ENCODE results near the gene ALG12.

The ALG12 gene

DNA sequence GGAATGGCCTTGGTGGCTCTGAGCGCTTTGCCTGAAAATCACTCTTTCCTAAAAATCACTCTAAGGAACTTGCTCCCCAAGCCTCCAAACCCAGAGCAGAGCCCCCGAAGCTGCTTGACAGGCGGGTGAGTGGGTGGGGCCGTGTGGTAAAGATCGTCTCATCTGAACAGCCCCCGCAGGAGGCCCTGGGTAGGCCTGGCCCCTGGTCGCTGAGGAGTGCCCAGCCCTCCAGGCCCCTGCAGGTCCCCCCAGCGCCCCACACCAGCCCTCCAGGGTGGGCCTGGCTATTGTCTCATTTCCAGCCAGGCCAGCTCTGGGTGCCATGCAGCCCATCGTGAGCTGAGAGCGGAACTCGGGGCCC, 25.1 kb upstream of the ALG12 start:
- Histone ChIP-seq H3K9me3 (ENCODE audit: control insufficient read depth in 2 of 2, low read length in 2 of 2) (no peaks in the 10 kb centered on the region), H3K9ac (ENCODE audit: low read length in 2 of 2) (no peak overlapping the region), H3K4me3 (ENCODE audit: low read length in 2 of 2) (no peak overlapping the region), H3K4me1 (ENCODE audit: control insufficient read depth, insufficient read depth, low read length) (no peaks in the 10 kb centered on the region), H3K36me3 (ENCODE audit: control insufficient read depth in 2 of 2, insufficient read depth in 2 of 2, low read length in 2 of 2) (no peaks in the 10 kb centered on the region), H3K27ac (ENCODE audit: low read length) (no peak overlapping the region), H3K27me3 (ENCODE audit: control insufficient read depth in 1 of 2, insufficient read depth in 2 of 2, low read length in 2 of 2) (no peaks in the 10 kb centered on the region)

DNA sequence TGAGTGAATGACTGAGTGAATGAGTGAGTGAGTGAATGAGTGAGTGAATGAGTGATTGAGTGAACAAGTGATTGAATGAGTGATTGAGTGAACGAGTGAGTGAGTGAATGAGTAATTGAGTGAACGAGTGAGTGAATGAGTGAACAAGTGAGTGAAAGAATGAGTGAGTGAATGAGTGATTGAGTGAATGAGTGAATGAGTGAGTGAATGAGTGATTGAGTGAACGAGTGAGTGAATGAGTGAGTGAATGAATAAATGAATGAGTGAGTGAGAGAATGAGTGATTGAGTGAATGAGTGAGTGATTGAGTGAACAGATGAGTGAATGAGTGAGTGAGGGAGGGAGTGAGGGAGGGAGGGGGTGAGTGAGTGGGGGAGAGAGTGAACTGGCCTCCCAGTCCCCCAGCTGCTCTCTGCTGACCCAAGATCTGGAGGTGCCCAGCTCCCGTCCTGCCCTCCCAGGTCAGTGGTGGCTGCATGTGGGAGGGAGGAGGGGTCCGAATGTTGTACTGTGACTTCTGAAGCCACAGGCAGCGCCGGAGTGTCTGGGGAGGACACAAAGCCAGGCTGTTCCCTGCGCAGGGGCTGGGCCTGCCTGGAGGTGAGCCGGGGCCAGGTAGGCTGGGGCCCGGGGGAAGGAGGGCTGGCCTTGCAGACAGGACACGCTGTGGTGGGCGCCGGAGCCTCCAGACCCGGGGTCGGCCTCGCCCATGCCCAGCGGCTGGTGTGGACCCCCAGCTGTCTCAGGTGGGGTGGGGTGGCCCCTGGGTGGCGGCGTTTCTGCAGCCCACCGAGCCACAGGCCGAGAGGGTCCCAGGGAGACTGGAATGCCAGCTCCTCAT, 24.5 kb upstream of the ALG12 start:
- no peak overlapping the region for H3K27ac ChIP-seq (ENCODE audit: low read length)

DNA sequence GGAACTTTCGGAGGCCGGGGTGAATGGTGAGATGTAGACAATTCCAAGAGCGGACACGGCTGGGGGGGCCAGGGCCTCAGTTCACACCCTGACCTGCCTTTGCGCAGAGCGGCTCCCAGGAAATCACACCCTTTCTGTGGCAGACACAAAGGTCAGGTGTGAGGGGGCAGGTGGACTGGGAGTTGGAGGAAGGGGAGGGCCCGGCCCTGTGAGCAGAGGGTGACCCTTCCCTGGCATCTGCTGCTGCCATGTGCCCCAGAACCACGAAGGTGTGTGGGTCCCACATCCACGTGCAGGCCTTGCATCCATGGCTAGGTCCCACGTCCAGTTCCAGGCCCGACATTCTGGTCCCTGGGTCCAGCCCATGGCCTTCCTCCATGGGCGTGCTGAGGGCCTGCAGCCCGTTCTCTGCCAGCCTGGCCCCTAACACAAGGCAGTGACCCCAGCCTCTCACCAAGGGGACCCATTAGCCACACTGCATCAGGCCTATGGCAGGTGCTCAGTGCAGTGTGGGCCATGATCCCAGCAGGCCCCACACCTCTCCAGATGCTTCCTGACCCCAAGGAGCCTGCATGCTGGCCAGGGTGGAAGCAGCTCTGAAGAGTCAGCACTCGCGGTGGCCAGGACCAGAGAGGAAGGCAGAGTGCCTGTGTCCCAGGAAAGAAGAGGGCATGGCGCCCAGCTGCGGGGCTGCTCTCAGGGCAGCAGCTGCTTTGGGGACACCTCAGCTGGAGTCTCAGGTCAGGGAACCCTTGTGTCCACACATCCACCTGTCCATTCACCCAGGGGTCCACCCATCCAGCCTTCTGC, 23.5 kb upstream of the ALG12 start:
- Histone ChIP-seq H3K27ac (ENCODE audit: low read length) (no peak overlapping the region), H3K4me3 (ENCODE audit: low read length in 2 of 2) (no peak overlapping the region), H3K4me1 (ENCODE audit: control insufficient read depth, insufficient read depth, low read length) (peaks cover 15% of the 10 kb centered on the region), H3K9ac (ENCODE audit: low read length in 2 of 2) (no peak overlapping the region), H3K27me3 (ENCODE audit: control insufficient read depth in 1 of 2, insufficient read depth in 2 of 2, low read length in 2 of 2) (no peaks in the 10 kb centered on the region), H3K36me3 (ENCODE audit: control insufficient read depth in 2 of 2, insufficient read depth in 2 of 2, low read length in 2 of 2) (no peaks in the 10 kb centered on the region), H3K9me3 (ENCODE audit: control insufficient read depth in 2 of 2, low read length in 2 of 2) (no peaks in the 10 kb centered on the region)

More for the DNA sequence above, 24.5 kb upstream of the ALG12 start:
- Histone ChIP-seq H3K4me1 (ENCODE audit: control insufficient read depth, insufficient read depth, low read length) (peaks cover 4% of the 10 kb centered on the region), H3K27me3 (ENCODE audit: control insufficient read depth in 1 of 2, insufficient read depth in 2 of 2, low read length in 2 of 2) (no peaks in the 10 kb centered on the region), H3K36me3 (ENCODE audit: control insufficient read depth in 2 of 2, insufficient read depth in 2 of 2, low read length in 2 of 2) (no peaks in the 10 kb centered on the region), H3K4me3 (ENCODE audit: low read length in 2 of 2) (no peak overlapping the region), H3K9me3 (ENCODE audit: control insufficient read depth in 2 of 2, low read length in 2 of 2) (no peaks in the 10 kb centered on the region), H3K9ac (ENCODE audit: low read length in 2 of 2) (no peak overlapping the region)

DNA sequence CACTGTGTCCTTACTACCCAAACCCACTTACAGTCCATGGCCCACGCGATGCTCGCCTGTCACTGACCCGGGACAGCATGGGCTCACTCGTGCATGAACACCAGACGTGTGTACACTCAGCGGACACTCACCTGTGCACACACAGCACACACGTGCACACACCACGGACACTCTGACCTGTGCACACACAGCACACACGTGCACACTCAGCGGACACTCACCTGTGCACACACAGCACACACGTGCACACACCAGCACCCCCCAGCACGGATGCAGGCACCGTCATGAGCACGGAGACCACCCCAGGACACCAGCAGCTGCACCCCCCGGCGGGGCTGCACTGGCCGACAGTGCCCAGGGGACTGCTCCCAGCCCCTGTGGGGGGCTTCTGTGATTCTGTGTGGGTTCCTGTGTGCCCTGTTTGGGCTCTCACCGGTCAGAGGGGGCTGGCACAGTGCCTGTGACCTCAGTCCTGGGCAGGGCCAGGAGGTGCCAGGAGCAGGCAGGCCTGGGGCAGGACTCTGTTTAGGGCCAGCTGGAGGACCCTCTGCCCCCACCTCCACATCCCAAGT, 20.4 kb upstream of the ALG12 start:
- H3K27me3 ChIP-seq (ENCODE audit: control insufficient read depth in 1 of 2, insufficient read depth in 2 of 2, low read length in 2 of 2): no peaks in the 10 kb centered on the region
- peaks cover 32% of the 10 kb centered on the region for H3K4me1 ChIP-seq (ENCODE audit: control insufficient read depth, insufficient read depth, low read length)
- no peak overlapping the region for H3K9ac ChIP-seq (ENCODE audit: low read length in 2 of 2)
- no peak overlapping the region for H3K4me3 ChIP-seq (ENCODE audit: low read length in 2 of 2)
- H3K27ac ChIP-seq (ENCODE audit: low read length): no peak overlapping the region
- H3K9me3 ChIP-seq (ENCODE audit: control insufficient read depth in 2 of 2, low read length in 2 of 2): no peaks in the 10 kb centered on the region
- no peaks in the 10 kb centered on the region for H3K36me3 ChIP-seq (ENCODE audit: control insufficient read depth in 2 of 2, insufficient read depth in 2 of 2, low read length in 2 of 2)

DNA sequence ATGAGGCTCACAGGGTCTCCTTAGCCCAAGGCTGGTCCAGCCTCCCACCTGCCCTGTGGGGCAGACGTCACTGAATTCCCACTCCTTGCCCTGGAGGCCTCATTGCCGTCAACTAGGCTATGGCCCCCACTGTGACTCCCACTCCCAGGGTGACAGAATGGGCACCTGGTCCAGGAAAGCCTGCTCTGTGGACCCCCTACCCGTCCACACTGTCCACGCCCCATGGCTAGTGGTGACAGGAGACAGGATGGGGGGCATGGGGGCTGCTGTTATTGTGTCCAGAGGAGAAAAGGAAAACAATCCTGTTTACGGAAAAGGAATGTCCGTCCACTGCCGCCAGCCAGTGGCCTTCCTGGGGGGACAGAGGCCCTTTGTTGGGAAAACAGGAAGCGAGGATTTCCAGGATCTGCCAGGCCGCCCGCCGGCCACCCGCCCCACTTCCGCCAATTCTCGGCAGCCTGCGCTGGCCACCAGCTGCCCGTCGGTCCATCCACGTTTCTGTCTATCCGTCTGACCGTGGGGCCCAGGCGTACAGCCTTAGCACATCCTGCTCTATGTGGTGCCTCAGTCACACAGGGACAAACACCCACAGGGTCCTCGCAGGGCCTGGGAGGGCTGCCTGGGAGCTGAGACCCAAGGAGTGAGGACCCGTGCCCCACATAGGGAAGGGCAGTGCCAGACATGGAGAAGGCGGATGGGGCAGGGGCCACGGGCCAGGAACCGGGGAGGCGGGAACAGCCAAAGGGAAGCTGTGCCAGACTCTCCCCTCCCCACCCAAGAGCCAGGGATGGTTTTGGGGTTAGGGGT, 19.7 kb upstream of the ALG12 start:
- Histone ChIP-seq H3K9ac (ENCODE audit: low read length in 2 of 2) (no peak overlapping the region), H3K9me3 (ENCODE audit: control insufficient read depth in 2 of 2, low read length in 2 of 2) (no peaks in the 10 kb centered on the region), H3K4me1 (ENCODE audit: control insufficient read depth, insufficient read depth, low read length) (peaks cover 37% of the 10 kb centered on the region), H3K27ac (ENCODE audit: low read length) (no peak overlapping the region), H3K4me3 (ENCODE audit: low read length in 2 of 2) (peak overlapping the region in 1 of 2 donors; percentile 57), H3K27me3 (ENCODE audit: control insufficient read depth in 1 of 2, insufficient read depth in 2 of 2, low read length in 2 of 2) (no peaks in the 10 kb centered on the region), H3K36me3 (ENCODE audit: control insufficient read depth in 2 of 2, insufficient read depth in 2 of 2, low read length in 2 of 2) (no peaks in the 10 kb centered on the region)

DNA sequence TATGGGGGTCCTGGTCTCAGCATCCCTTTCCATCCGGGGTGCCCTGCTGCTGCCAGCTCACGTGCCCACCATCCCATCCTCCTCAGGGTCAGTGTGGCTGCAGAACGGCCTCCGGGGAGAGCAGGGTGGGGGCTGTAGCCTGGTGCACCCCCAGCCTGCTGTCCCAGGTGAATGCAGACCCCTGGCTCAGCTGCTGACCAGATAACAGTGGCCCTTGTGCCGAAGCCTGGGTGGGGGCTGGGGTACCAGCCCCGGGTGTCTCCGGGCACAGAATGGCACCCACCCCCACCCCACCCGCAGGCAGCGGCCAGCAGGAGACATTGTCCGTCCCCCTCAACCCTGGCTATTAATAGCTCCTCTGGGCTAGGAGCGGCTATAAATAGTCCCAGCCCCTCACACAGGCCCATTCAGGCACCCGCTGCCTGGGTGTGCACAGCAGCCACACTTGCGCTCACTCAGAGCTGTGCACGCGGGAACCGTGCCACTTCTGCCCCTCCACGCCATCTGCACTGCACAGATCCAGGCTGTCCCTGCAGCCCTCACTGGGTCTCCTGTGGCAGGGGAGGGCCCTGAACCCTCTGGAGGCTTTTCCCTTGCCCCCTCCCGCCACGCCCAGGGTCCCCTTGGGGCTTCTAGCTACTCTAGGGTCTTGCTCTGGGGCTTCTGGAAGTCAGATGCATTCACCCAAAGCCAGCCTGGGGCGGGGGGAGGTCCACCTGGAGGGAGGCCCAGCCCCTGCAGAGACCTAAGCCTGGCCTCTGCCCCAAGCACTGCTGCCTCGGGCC, 18.9 kb upstream of the ALG12 start:
- H3K9me3 ChIP-seq (ENCODE audit: control insufficient read depth in 2 of 2, low read length in 2 of 2): no peaks in the 10 kb centered on the region
- H3K9ac ChIP-seq (ENCODE audit: low read length in 2 of 2): peak overlapping the region; percentile 29 to 55
- peak overlapping the region in 1 of 2 donors; percentile 57 for H3K4me3 ChIP-seq (ENCODE audit: low read length in 2 of 2)
- H3K27ac ChIP-seq (ENCODE audit: low read length): no peak overlapping the region
- H3K36me3 ChIP-seq (ENCODE audit: control insufficient read depth in 2 of 2, insufficient read depth in 2 of 2, low read length in 2 of 2): no peaks in the 10 kb centered on the region
- no peaks in the 10 kb centered on the region for H3K27me3 ChIP-seq (ENCODE audit: control insufficient read depth in 1 of 2, insufficient read depth in 2 of 2, low read length in 2 of 2)
- peaks cover 37% of the 10 kb centered on the region for H3K4me1 ChIP-seq (ENCODE audit: control insufficient read depth, insufficient read depth, low read length)

DNA sequence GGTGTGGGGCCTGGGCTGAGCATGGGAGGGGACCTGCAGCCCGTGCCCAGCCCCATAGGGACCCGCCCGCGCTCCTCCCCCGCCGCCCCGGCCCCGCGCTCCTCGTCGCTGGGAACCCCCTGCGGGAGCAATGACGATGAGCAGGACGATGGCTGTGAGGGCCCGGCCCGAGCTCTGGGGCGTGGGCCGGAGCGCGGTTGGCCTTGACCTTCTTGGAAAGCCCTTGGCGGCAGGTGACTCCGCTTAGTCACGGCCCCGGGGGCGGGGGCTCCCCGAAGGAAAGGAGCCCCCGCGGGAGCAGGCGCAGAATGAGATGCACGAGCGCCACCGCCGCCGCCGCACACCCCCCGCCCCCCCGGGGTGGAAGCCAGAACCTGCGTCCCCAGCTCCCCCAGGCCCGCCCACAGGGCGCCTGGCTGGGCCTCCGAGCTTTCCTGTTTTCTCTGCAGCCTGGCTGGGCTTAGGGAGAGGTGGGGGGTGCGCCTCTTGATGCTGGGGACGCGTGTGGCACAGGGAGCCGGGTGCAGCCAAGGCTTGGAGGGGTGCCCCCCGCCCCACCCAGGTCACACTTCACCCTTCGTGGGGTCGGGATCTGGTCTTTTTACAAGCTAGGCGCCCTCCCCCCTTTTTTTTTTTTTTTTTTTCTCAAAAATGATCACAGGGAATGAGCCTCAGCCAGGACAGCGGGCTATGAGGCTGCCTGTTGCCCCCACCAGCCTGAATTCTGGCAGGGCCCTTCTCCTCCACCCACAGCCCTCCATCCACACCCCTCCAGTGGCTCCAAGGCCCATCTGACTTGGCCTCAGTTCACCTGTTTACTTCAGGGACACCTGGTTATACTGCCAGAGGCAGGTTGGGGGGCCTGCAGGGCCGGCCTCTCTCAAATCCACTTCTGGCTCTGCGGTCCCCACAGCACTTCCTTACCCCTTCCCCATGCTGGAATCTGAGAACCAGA, 18.1 kb upstream of the ALG12 start:
- no peaks in the 10 kb centered on the region for H3K27me3 ChIP-seq (ENCODE audit: control insufficient read depth in 1 of 2, insufficient read depth in 2 of 2, low read length in 2 of 2)
- no peaks in the 10 kb centered on the region for H3K36me3 ChIP-seq (ENCODE audit: control insufficient read depth in 2 of 2, insufficient read depth in 2 of 2, low read length in 2 of 2)
- H3K27ac ChIP-seq (ENCODE audit: low read length): no peak overlapping the region
- peak overlapping the region; percentile 29 to 55 for H3K9ac ChIP-seq (ENCODE audit: low read length in 2 of 2)
- H3K4me1 ChIP-seq (ENCODE audit: control insufficient read depth, insufficient read depth, low read length): peaks cover 37% of the 10 kb centered on the region
- H3K4me3 ChIP-seq (ENCODE audit: low read length in 2 of 2): peak overlapping the region; percentile 19 to 57
- H3K9me3 ChIP-seq (ENCODE audit: control insufficient read depth in 2 of 2, low read length in 2 of 2): no peaks in the 10 kb centered on the region

DNA sequence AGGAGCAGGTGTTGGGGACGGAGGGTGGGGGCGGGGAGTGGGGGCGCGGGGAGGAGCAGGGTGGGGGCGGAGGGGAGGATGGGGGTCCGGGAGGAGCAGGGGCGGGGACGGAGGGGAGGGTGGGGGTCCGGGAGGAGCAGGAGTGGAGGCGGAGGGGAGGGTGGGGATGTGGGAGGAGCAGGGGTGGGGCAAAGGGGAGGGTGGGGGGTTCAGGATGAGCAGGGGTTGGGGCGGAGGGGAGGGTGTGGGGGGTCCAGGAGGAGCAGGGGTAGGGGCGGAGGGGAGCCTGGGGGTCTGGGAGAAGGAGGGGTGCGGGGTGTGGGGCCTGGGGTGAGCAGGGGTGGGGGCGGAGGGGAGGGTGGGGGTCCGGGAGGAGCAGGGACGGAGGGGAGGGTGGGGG, 17.3 kb upstream of the ALG12 start:
- peaks cover 40% of the 10 kb centered on the region for H3K4me1 ChIP-seq (ENCODE audit: control insufficient read depth, insufficient read depth, low read length)
- no peak overlapping the region for H3K27ac ChIP-seq (ENCODE audit: low read length)
- H3K9ac ChIP-seq (ENCODE audit: low read length in 2 of 2): no peak overlapping the region
- H3K9me3 ChIP-seq (ENCODE audit: control insufficient read depth in 2 of 2, low read length in 2 of 2): no peaks in the 10 kb centered on the region
- no peak overlapping the region for H3K4me3 ChIP-seq (ENCODE audit: low read length in 2 of 2)
- H3K36me3 ChIP-seq (ENCODE audit: control insufficient read depth in 2 of 2, insufficient read depth in 2 of 2, low read length in 2 of 2): no peaks in the 10 kb centered on the region
- H3K27me3 ChIP-seq (ENCODE audit: control insufficient read depth in 1 of 2, insufficient read depth in 2 of 2, low read length in 2 of 2): no peaks in the 10 kb centered on the region

DNA sequence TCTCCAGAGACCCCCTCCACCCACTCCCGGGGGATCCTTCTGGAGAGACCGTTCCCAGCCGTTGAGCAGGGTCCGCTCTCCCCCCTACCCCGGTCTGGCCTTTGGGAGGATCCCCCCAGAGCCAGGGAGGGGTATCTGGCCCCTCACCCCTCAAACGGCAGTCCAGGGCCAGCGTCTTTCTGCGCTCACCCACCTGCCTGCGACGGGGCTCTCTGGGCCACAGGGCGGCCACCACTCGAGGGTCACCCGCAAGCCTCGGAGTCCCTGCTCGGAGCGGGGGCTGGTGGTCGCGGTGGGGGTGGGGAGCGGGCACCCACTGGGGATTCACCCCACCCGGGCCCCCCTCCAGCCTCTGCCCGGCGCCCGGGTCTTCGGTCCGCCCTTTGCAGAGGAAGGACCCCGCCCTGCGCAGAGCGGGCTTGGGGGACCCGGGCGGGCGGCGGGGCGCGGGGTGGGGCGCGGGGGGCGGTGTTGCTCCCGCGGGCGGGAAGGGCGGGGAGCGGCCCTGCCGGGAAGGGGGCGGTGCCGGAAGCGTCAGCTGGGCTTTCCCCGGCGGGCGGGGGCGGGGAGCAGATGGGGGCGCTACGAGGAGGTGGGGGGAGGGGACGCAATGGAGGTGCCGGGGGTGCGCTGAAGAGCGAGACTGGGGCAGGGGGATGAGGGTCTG, 16.8 kb upstream of the ALG12 start:
- no peaks in the 10 kb centered on the region for H3K36me3 ChIP-seq (ENCODE audit: control insufficient read depth in 2 of 2, insufficient read depth in 2 of 2, low read length in 2 of 2)
- H3K27me3 ChIP-seq (ENCODE audit: control insufficient read depth in 1 of 2, insufficient read depth in 2 of 2, low read length in 2 of 2): no peaks in the 10 kb centered on the region
- H3K4me3 ChIP-seq (ENCODE audit: low read length in 2 of 2): peak overlapping the region in 1 of 2 donors; percentile 35
- peak overlapping the region; percentile 76 for H3K27ac ChIP-seq (ENCODE audit: low read length)
- peaks cover 44% of the 10 kb centered on the region for H3K4me1 ChIP-seq (ENCODE audit: control insufficient read depth, insufficient read depth, low read length)
- H3K9ac ChIP-seq (ENCODE audit: low read length in 2 of 2): peak overlapping the region in 1 of 2 donors; percentile 44
- H3K9me3 ChIP-seq (ENCODE audit: control insufficient read depth in 2 of 2, low read length in 2 of 2): no peaks in the 10 kb centered on the region

Data from stomach smooth muscle (tissue), 2 donors.